ENCODE data around the gene DCLRE1B. TPM values are rescaled to one million over a fixed set of nuclear protein-coding genes. Genes with fewer than 3 reads are reported as not detected.

The DCLRE1B gene
- total RNA-seq, 1 donor from 2014 or later = 1.9 TPM

DNA sequence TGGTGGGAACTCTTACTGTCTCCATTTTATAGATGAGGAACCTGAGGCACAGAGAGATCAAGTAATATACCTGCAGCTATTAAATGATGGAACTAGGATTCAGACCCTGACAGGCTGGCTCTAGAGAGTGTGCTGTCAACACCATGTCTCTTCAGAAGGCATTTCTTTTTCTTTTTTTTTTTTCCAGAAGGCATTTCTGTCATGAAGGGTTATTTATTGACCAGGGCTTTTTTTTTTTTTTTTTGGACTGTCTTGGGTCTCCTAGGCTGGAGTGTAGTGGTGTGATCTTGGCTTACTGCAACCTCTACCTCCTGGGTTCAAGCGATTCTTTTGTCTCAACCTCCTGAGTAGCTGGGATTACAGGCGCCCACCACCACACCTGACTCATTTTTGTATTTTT, 46.6 kb downstream of the DCLRE1B start:
- H3K36me3 ChIP-seq = peaks cover 11 to 19% of the 10 kb centered on the region in 2 donors
- H3K4me1 ChIP-seq = peaks cover 3 to 23% of the 10 kb centered on the region in 2 donors
- no peak overlapping the region for H3K4me3 ChIP-seq
- H3K27me3 ChIP-seq = no peaks in the 10 kb centered on the region
- TF ChIP-seq, protein P1, sequence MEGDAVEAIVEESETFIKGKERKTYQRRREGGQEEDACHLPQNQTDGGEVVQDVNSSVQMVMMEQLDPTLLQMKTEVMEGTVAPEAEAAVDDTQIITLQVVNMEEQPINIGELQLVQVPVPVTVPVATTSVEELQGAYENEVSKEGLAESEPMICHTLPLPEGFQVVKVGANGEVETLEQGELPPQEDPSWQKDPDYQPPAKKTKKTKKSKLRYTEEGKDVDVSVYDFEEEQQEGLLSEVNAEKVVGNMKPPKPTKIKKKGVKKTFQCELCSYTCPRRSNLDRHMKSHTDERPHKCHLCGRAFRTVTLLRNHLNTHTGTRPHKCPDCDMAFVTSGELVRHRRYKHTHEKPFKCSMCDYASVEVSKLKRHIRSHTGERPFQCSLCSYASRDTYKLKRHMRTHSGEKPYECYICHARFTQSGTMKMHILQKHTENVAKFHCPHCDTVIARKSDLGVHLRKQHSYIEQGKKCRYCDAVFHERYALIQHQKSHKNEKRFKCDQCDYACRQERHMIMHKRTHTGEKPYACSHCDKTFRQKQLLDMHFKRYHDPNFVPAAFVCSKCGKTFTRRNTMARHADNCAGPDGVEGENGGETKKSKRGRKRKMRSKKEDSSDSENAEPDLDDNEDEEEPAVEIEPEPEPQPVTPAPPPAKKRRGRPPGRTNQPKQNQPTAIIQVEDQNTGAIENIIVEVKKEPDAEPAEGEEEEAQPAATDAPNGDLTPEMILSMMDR (IDR thresholded peaks at IDR 0.05) = no peak
- H3K27ac ChIP-seq = no peak overlapping the region
- no peak for DNase-seq (ENCODE audit: low spot score in 2 of 2)
- no peaks in the 10 kb centered on the region for H3K9me3 ChIP-seq
- intact Hi-C loops (cut with DNase I) = no loop called here

DNA sequence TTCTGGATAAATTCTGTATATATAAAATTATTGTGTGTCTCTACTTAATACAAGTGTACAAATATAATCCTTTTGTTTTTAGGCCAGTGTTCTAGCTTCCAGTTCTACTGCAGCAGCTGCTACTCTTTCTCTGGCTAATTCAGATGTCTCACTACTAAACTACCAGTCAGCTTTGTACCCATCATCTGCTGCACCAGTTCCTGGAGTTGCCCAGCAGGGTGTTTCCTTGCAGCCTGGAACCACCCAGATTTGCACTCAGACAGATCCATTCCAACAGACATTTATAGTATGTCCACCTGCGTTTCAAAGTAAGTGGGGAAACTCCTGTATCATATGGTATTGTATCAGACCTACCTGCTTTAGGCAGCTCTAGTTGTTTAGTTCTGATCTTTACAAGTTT, 52.9 kb downstream of the DCLRE1B start:
- Histone ChIP-seq H3K4me3 (no peak overlapping the region), H3K27me3 (no peaks in the 10 kb centered on the region), H3K4me1 (no peaks in the 10 kb centered on the region), H3K9me3 (no peaks in the 10 kb centered on the region), H3K36me3 (peaks cover 44 to 70% of the 10 kb centered on the region in 2 donors), H3K27ac (no peak overlapping the region)
- DNase-seq (ENCODE audit: low spot score in 2 of 2) = no peak
- intact Hi-C loops (cut with DNase I) = no loop called here
- TF ChIP-seq, protein P1 (IDR thresholded peaks at IDR 0.05) = no peak

DNA sequence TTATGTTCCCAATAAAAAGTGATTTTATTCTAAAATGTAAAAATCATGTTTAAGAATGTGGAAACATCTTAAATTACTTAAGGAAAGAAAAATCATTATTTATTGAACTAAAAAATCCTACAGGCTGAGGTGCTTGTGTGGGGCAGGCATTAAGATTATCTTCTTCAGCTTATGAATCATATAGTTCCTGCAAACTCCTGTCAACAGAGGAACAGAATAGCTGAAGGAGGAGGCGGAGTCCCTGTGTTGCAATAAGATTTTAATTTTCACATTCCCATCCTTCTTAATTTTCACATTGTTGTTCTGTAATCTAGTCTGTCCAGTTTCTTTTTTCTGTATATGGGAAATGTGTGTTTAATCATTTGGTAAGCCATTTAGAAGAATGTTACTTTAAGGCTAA, 53.6 kb downstream of the DCLRE1B start:
- H3K27me3 ChIP-seq = no peaks in the 10 kb centered on the region
- DNase-seq (ENCODE audit: low spot score in 2 of 2) = no peak
- H3K9me3 ChIP-seq = no peaks in the 10 kb centered on the region
- H3K36me3 ChIP-seq = peaks cover 49 to 74% of the 10 kb centered on the region in 2 donors
- no peaks in the 10 kb centered on the region for H3K4me1 ChIP-seq
- no peak overlapping the region for H3K4me3 ChIP-seq
- intact Hi-C loops (cut with DNase I) = no loop called here
- TF ChIP-seq, protein P1 (IDR thresholded peaks at IDR 0.05) = no peak
- H3K27ac ChIP-seq = no peak overlapping the region

DNA sequence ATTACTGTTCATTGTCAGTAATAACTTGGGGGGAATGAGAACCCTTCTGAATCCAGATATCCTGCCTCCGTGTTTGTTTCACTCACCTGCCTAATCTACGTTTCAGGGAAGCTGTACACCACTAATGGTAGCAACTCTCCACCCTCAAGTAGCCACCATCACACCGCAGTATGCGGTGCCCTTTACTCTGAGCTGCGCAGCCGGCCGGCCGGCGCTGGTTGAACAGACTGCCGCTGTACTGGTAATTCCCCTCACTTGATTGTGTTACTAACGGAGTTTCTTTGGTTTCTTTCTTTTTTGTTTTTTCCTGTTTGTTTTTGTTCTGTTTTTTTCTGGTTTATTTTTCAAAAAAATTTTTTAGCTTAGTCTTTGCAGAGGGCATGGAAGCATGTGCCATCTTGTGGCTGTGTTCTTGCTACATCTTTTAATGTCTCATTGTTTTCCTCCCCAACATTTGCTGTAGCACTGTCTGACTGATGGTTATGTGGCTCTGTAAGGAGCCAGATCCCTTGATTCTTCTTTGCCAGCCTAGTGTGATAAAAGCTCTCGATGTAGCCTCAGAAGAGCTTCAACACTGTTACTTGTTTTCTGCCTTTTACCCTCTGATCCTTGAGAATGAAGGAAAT, 58.3 kb downstream of the DCLRE1B start:
- intact Hi-C loops (cut with DNase I) = no loop called here
- Histone ChIP-seq H3K9me3 (no peaks in the 10 kb centered on the region), H3K36me3 (peaks cover 47 to 77% of the 10 kb centered on the region in 2 donors), H3K4me1 (peaks cover 0 to 6% of the 10 kb centered on the region in 2 donors), H3K4me3 (no peak overlapping the region), H3K27ac (no peak overlapping the region), H3K27me3 (no peaks in the 10 kb centered on the region)
- no peak for DNase-seq (ENCODE audit: low spot score in 2 of 2)
- TF ChIP-seq, protein P1 (IDR thresholded peaks at IDR 0.05) = no peak

Other genes with a start within 250 kb of the DCLRE1B start
- 38.6 TPM for gene PHTF1, start 145.8 kb upstream of the DCLRE1B start, total RNA-seq
- gene RSBN1, start 92.8 kb upstream of the DCLRE1B start, total RNA-seq = 22.7 TPM
- gene PTPN22, start 33.6 kb upstream of the DCLRE1B start, total RNA-seq = 2.3 TPM
- not detected for gene BCL2L15, start 17.7 kb upstream of the DCLRE1B start, total RNA-seq
- gene AP4B1, start 527 bp upstream of the DCLRE1B start, total RNA-seq = 3.2 TPM
- 41.7 TPM for gene HIPK1, start 24.0 kb downstream of the DCLRE1B start, total RNA-seq
- gene OLFML3, start 74.1 kb downstream of the DCLRE1B start, total RNA-seq = 26.4 TPM
- not detected for gene SYT6, start 248.5 kb downstream of the DCLRE1B start, total RNA-seq

Data from ascending aorta (tissue), 2 donors.